GM18511 (cell line): Measurements from ENCODE around the gene NRG3.

Source experiments
- ATAC-seq: cut with Tn5 transposase; IDR thresholded peaks from one replicate; pipeline ENCODE4 v1.9.1; 2021; ENCODE audit warnings: mild to moderate bottlenecking, moderate library complexity; ENCODE audit not compliant: unreplicated experiment

NRG3 gene

GRCh38 chr10:82462910-82463551, 588.0 kb downstream of the NRG3 start:
- ATAC-seq, result no peak

GRCh38 chr10:82463614-82464013, 588.6 kb downstream of the NRG3 start:
- no peak for ATAC-seq

- ATAC-seq, result no peak
These were observed 589.3 kb downstream of the NRG3 start for GRCh38 chr10:82464191-82464818.

- no peak for ATAC-seq
These were observed 590.0 kb downstream of the NRG3 start for GRCh38 chr10:82464966-82465365.

- ATAC-seq, result no peak
These were observed 593.5 kb downstream of the NRG3 start for GRCh38 chr10:82468453-82468852.

GRCh38 chr10:82472406-82473335, 597.7 kb downstream of the NRG3 start:
- ATAC-seq, result no peak

- ATAC-seq, result no peak
These were observed 602.8 kb downstream of the NRG3 start for GRCh38 chr10:82477776-82478175.

- no peak for ATAC-seq
These were observed 617.7 kb downstream of the NRG3 start for GRCh38 chr10:82492647-82493046.

- no peak for ATAC-seq
These were observed 621.1 kb downstream of the NRG3 start for GRCh38 chr10:82496114-82496513.

- ATAC-seq, result no peak
These were observed 622.4 kb downstream of the NRG3 start for GRCh38 chr10:82497439-82497838.

GRCh38 chr10:82498976-82499375, 624.0 kb downstream of the NRG3 start:
- no peak for ATAC-seq

- no peak for ATAC-seq
These were observed 630.0 kb downstream of the NRG3 start for GRCh38 chr10:82505009-82505408.

GRCh38 chr10:82506680-82507376, 631.8 kb downstream of the NRG3 start:
- ATAC-seq, result no peak

- no peak for ATAC-seq
These were observed 640.3 kb downstream of the NRG3 start for GRCh38 chr10:82515256-82515655.

GRCh38 chr10:82529062-82529461, 654.1 kb downstream of the NRG3 start:
- no peak for ATAC-seq

- no peak for ATAC-seq
These were observed 660.5 kb downstream of the NRG3 start for GRCh38 chr10:82535457-82535856.

- ATAC-seq, result no peak
These were observed 661.7 kb downstream of the NRG3 start for GRCh38 chr10:82536668-82537067.

- no peak for ATAC-seq
These were observed 663.3 kb downstream of the NRG3 start for GRCh38 chr10:82538272-82538671.

GRCh38 chr10:82543631-82544030, 668.6 kb downstream of the NRG3 start:
- ATAC-seq, result no peak

- ATAC-seq, result no peak
These were observed 669.4 kb downstream of the NRG3 start for GRCh38 chr10:82544377-82544776.

GRCh38 chr10:82551506-82551905, 676.5 kb downstream of the NRG3 start:
- no peak for ATAC-seq
